H1 (cell line): ENCODE data around the gene C20orf202. TPM values are rescaled to one million over a fixed set of nuclear protein-coding genes. Genes with fewer than 3 reads are reported as not detected.

Experiments
- CTCF ChIA-PET: fragments of 300-600 bp; sonication (Branson Sonifier 250); formaldehyde crosslinking; loops from one replicate; lab custom pipeline; 2021; ENCODE audit not compliant: partially characterized antibody; lab: Charles Lee
- POLR2A ChIA-PET: fragments of 300-600 bp; sonication (Branson Sonifier 250); formaldehyde crosslinking; loops from one replicate; lab custom pipeline; 2021; ENCODE audit warnings: inconsistent platforms; ENCODE audit not compliant: partially characterized antibody; lab: Charles Lee
- DNase-seq, 2 experiments: peaks; one replicate each; pipeline versions ENCODE4 v3.0.0 to v3.0.0-alpha.2; 2010 to 2022; ENCODE audit warnings: low spot score in 2 of 2, low read depth in 1 of 2, mixed read lengths in 1 of 2
- FAIRE-seq: peaks from 2 replicates; lab custom pipeline; 2011; peaks lifted over from hg19 to GRCh38; lab: Jason Lieb, UNC
- H2AFZ ChIP-seq: 2 replicates; pipeline ENCODE4 v1.8.1; 2012; ENCODE audit warnings: low read length, inconsistent platforms
- H2AK5ac ChIP-seq: 2 replicates; pipeline ENCODE4 v1.6.1; 2013; ENCODE audit warnings: low read depth, low read length
- H2BK120ac ChIP-seq: replicated peaks from 2 replicates; pipeline ENCODE3; 2013; ENCODE audit warnings: low read depth, low read length, inconsistent platforms
- H2BK12ac ChIP-seq: 2 replicates; pipeline ENCODE4 v1.6.1; 2013; ENCODE audit warnings: low read depth, low read length
- H2BK15ac ChIP-seq: 2 replicates; pipeline ENCODE4 v1.6.1; 2013; ENCODE audit warnings: low read length
- H2BK20ac ChIP-seq: 2 replicates; pipeline ENCODE4 v1.6.1; 2013; ENCODE audit warnings: low read length
- H2BK5ac ChIP-seq: 2 replicates; pipeline ENCODE4 v1.6.1; 2013; ENCODE audit warnings: low read depth, low read length
- H3K14ac ChIP-seq: 2 replicates; pipeline ENCODE4 v1.6.1; 2013; ENCODE audit warnings: inconsistent platforms; ENCODE audit not compliant: insufficient read length
- H3K18ac ChIP-seq: 2 replicates; pipeline ENCODE4 v1.6.1; 2013; ENCODE audit warnings: low read length; ENCODE audit errors: extremely low read depth
- H3K23ac ChIP-seq: 2 replicates; pipeline ENCODE4 v1.6.1; 2013; ENCODE audit warnings: inconsistent platforms; ENCODE audit not compliant: insufficient read length
- H3K23me2 ChIP-seq: 2 replicates; pipeline ENCODE4 v1.6.1; 2013; ENCODE audit warnings: low read depth, low read length
- H3K27ac ChIP-seq: 2 replicates; pipeline ENCODE4 v1.6.1; 2011; ENCODE audit warnings: low read depth, low read length, inconsistent platforms
- H3K27me3 ChIP-seq, 4 experiments: replicated peaks in 1 of 4; 1 replicate in 1 of 4; 2 replicates in 3 of 4; pipeline versions ENCODE4 v1.6.1 to v1.8.1; 2011 to 2013; ENCODE audit warnings: low read length in 3 of 4, mild to moderate bottlenecking in 3 of 4, inconsistent platforms in 2 of 4, mixed read lengths in 2 of 4, moderate library complexity in 1 of 4; ENCODE audit not compliant: control insufficient read depth in 3 of 4, insufficient read depth in 3 of 4; ENCODE audit errors: extremely low read depth in 1 of 4
- H3K36me3 ChIP-seq, 4 experiments: 2 replicates each; pipeline versions ENCODE4 v1.6.1 to v1.8.1; 2011 to 2013; ENCODE audit warnings: mild to moderate bottlenecking in 4 of 4, low read length in 3 of 4, moderate library complexity in 2 of 4, control low read depth in 1 of 4, inconsistent platforms in 1 of 4; ENCODE audit not compliant: insufficient read depth in 4 of 4, control insufficient read depth in 2 of 4
- H3K4ac ChIP-seq: replicated peaks from 2 replicates; pipeline ENCODE3; 2013; ENCODE audit warnings: low read length, low read depth, mixed read lengths, inconsistent platforms; ENCODE audit not compliant: insufficient read length
- H3K4me1 ChIP-seq, 4 experiments: replicated peaks in 1 of 4; 1 replicate in 1 of 4; 2 replicates in 3 of 4; pipeline versions ENCODE4 v1.6.1 to v1.8.1; 2011 to 2013; ENCODE audit warnings: low read length in 3 of 4, inconsistent platforms in 2 of 4, mixed read lengths in 1 of 4; ENCODE audit not compliant: insufficient read depth in 4 of 4, control insufficient read depth in 3 of 4
- H3K4me2 ChIP-seq, 2 experiments: 2 replicates each; pipeline versions ENCODE4 v1.6.1 to v1.8.1; 2011 to 2013; ENCODE audit warnings: low read depth in 2 of 2, low read length in 2 of 2, control low read depth in 1 of 2, inconsistent platforms in 1 of 2, mild to moderate bottlenecking in 1 of 2; ENCODE audit not compliant: insufficient read depth in 1 of 2
- H3K4me3 ChIP-seq, 4 experiments: fragments of 200-600, 300-600 bp in 1 of 4; sonication (generic), shearing (Covaris generic), sonication (Bioruptor Twin) in 1 of 4; 2 replicates each; pipeline versions ENCODE4 v1.5.1 to v1.8.1; 2011 to 2016; ENCODE audit warnings: low read length in 4 of 4, low read depth in 3 of 4, control low read depth in 2 of 4, inconsistent platforms in 2 of 4, mild to moderate bottlenecking in 2 of 4, mixed read lengths in 1 of 4, moderate library complexity in 1 of 4; ENCODE audit not compliant: insufficient read depth in 2 of 4; ENCODE audit errors: extremely low read depth in 1 of 4
- H3K56ac ChIP-seq: replicated peaks from 2 replicates; pipeline ENCODE3; 2013; ENCODE audit warnings: low read depth, mild to moderate bottlenecking, mixed read lengths, low read length, inconsistent platforms; ENCODE audit not compliant: insufficient read length
- H3K79me1 ChIP-seq: 2 replicates; pipeline ENCODE4 v1.6.1; 2013; ENCODE audit warnings: low read depth, low read length, control low read depth
- H3K79me2 ChIP-seq, 2 experiments: 2 replicates each; pipeline versions ENCODE4 v1.6.1 to v1.8.1; 2012 to 2013; ENCODE audit warnings: low read length in 2 of 2, mild to moderate bottlenecking in 2 of 2, inconsistent platforms in 1 of 2; ENCODE audit not compliant: insufficient read depth in 2 of 2, control insufficient read depth in 1 of 2
- H3K9ac ChIP-seq, 4 experiments: replicated peaks in 1 of 4; 1 replicate in 1 of 4; 2 replicates in 3 of 4; pipeline versions ENCODE4 v1.6.1 to v1.8.1; 2011 to 2013; ENCODE audit warnings: low read depth in 3 of 4, low read length in 3 of 4, control low read depth in 2 of 4, mild to moderate bottlenecking in 2 of 4, moderate library complexity in 2 of 4, inconsistent platforms in 1 of 4; ENCODE audit errors: extremely low read depth in 1 of 4
- H3K9me3 ChIP-seq, 2 experiments: 2 replicates each; pipeline versions ENCODE4 v1.6.1 to v1.8.1; 2012 to 2013; ENCODE audit warnings: mild to moderate bottlenecking in 2 of 2, moderate library complexity in 2 of 2, control low read depth in 1 of 2, inconsistent platforms in 1 of 2, low read depth in 1 of 2, low read length in 1 of 2, mixed read lengths in 1 of 2; ENCODE audit not compliant: insufficient read depth in 2 of 2
- H4K20me1 ChIP-seq, 2 experiments: replicated peaks in 1 of 2; 2 replicates each; pipeline versions ENCODE3 to v1.8.1; 2011 to 2013; ENCODE audit warnings: inconsistent platforms in 2 of 2, low read length in 2 of 2, mild to moderate bottlenecking in 1 of 2; ENCODE audit not compliant: insufficient read depth in 2 of 2, control insufficient read depth in 1 of 2
- H4K5ac ChIP-seq: 2 replicates; pipeline ENCODE4 v1.6.1; 2013; ENCODE audit warnings: low read length, low read depth, mixed read lengths, inconsistent platforms; ENCODE audit not compliant: insufficient read length
- H4K8ac ChIP-seq: 2 replicates; pipeline ENCODE4 v1.8.0; 2013; ENCODE audit warnings: mild to moderate bottlenecking, moderate library complexity, low read length, inconsistent platforms; ENCODE audit not compliant: insufficient read depth; ENCODE audit errors: extremely low read depth
- H4K91ac ChIP-seq: replicated peaks from 2 replicates; pipeline ENCODE3; 2013; ENCODE audit warnings: low read length, mixed read lengths, inconsistent platforms; ENCODE audit not compliant: insufficient read length
- BRCA1 ChIP-seq: IDR thresholded peaks from 2 replicates; pipeline ENCODE4 v1.6.1; 2012; ENCODE audit warnings: low read depth, low read length, improper control_type of control experiment
- CBX5 ChIP-seq: fragments of 300-800, 300-1000 bp; sonication (generic); IDR thresholded peaks from 2 replicates; pipeline ENCODE4 v1.7.1; 2016; ENCODE audit warnings: antibody characterized with exemption, low read length, low read depth
- CTBP2 ChIP-seq: IDR thresholded peaks from 2 replicates; pipeline ENCODE4 v1.7.0; 2011; ENCODE audit warnings: borderline replicate concordance, mild to moderate bottlenecking, moderate library complexity, mixed read lengths, low read length; ENCODE audit not compliant: insufficient read depth, insufficient read length
- EP300 ChIP-seq, 2 experiments: IDR thresholded peaks; 1 replicate in 1 of 2; 2 replicates in 1 of 2; pipeline ENCODE4 v1.6.1; 2011 to 2012; ENCODE audit warnings: low read depth in 2 of 2, low read length in 2 of 2, mild to moderate bottlenecking in 2 of 2, borderline replicate concordance in 1 of 2, inconsistent platforms in 1 of 2, moderate library complexity in 1 of 2
- EZH2 ChIP-seq: fragments of 200-600 bp; sonication (generic); IDR thresholded peaks from 2 replicates; pipeline ENCODE4 v1.7.1; 2012; ENCODE audit warnings: low read depth, mild to moderate bottlenecking, moderate library complexity, low read length, inconsistent platforms; ENCODE audit not compliant: severe bottlenecking
- HDAC2 ChIP-seq, 2 experiments: fragments of 300-600 bp in 1 of 2; sonication (generic) in 1 of 2; IDR thresholded peaks; 2 replicates each; pipeline ENCODE4 v1.6.1; 2011 to 2012; ENCODE audit warnings: low read depth in 2 of 2, low read length in 2 of 2, mild to moderate bottlenecking in 2 of 2, moderate library complexity in 2 of 2, borderline replicate concordance in 1 of 2, inconsistent platforms in 1 of 2
- KDM4A ChIP-seq: IDR thresholded peaks from one replicate; pipeline ENCODE4 v1.7.1; 2012; ENCODE audit warnings: low read depth, mild to moderate bottlenecking, moderate library complexity, low read length, inconsistent platforms; ENCODE audit not compliant: severe bottlenecking
- RAD21 ChIP-seq, 2 experiments: IDR thresholded peaks in 1 of 2; conservative IDR thresholded peaks in 1 of 2; 2 replicates each; pipeline ENCODE4 v1.6.1; 2011; ENCODE audit warnings: low read depth in 2 of 2, low read length in 2 of 2, improper control_type of control experiment in 1 of 2, inconsistent platforms in 1 of 2, mild to moderate bottlenecking in 1 of 2, moderate library complexity in 1 of 2
- RBBP5 ChIP-seq: IDR thresholded peaks from 2 replicates; pipeline ENCODE4 v1.7.1; 2012; ENCODE audit warnings: low read depth, mild to moderate bottlenecking, inconsistent platforms, low read length, moderate library complexity, borderline replicate concordance
- RXRA ChIP-seq: IDR thresholded peaks from 2 replicates; pipeline ENCODE4 v1.6.1; 2011; ENCODE audit warnings: low read depth, mild to moderate bottlenecking, low read length, moderate library complexity; ENCODE audit not compliant: insufficient read depth
- TEAD4 ChIP-seq: IDR thresholded peaks from 2 replicates; pipeline ENCODE4 v1.6.1; 2012; ENCODE audit warnings: low read depth, low read length, inconsistent platforms, mixed read lengths
- YY1 ChIP-seq: IDR thresholded peaks from 2 replicates; pipeline ENCODE4 v1.6.1; 2011; ENCODE audit warnings: low read depth, mild to moderate bottlenecking, low read length
- WGBS, 2 experiments: shearing (Covaris generic) in 1 of 2; methylation state at CpG; one replicate each; pipeline versions ENCODE4 v1.1.6 to v1.1.7; 2013 to 2015; ENCODE audit warnings: low lambda C conversion rate in 2 of 2, mixed read lengths in 2 of 2, inconsistent platforms in 1 of 2, low coverage in 1 of 2, missing lambda C conversion rate in 1 of 2; ENCODE audit not compliant: insufficient replicate concordance in 2 of 2, insufficient coverage in 1 of 2, insufficient read length in 1 of 2; ENCODE audit errors: extremely low coverage in 1 of 2, missing lambda C conversion rate in 1 of 2; 5-methylcytosine and 5-hydroxymethylcytosine counted together
- polyA plus RNA-seq, 7 experiments: library from polyadenylated mRNA; depleted of rRNA in 3 of 7; stranded (reverse) in 5 of 7; unstranded in 2 of 7; fragments of >200 nt in 5 of 7; fragments of 200-250 nt in 2 of 7; gene quantifications; 1 replicate in 5 of 7; 2 replicates in 1 of 7; 4 replicates in 1 of 7; pipeline versions ENCODE4 v1.2.1 to v1.2.3, GENCODE V29; 2011 to 2013; ENCODE audit warnings: missing spikeins in 2 of 7, mixed read lengths in 2 of 7
- total RNA-seq: library from RNA; stranded (reverse); fragmentation: NEBNext Ultra II Directional; extraction: Animal tissue kit (Norgen Biotek cat#: 25700); gene quantifications from 2 replicates; pipeline ENCODE4 v1.2.1, GENCODE V29; 2021

The C20orf202 gene
- total and polyA plus RNA-seq, 2 of the 8 experiments (the other 6 are each of a cell fraction or from before 2014, with no cell fraction given), result 0.12 TPM; not detected in 1

DNA sequence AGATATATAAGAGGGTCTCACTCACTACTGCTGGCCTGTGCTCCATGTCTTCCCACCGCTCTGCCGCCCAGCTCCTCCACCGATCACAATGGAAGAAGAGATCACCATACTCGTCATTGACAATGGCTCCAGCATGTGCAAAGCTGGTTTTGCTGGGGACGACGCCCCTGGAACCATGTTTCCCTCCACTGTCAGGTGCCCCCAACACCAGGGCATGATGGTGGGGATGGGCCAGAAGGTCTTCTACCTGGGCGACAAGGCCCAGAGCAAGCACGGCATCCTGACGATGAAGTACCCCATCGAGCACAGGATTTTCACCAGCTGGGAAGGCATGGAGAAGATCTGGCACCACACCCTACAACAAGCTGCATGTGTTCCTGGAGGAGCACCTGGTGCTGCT is 42.8 kb upstream of the C20orf202 start:
- H3K4me2 ChIP-seq, result no peak overlapping the region
- H2BK120ac ChIP-seq, result no peak overlapping the region
- no peak overlapping the region for H4K5ac ChIP-seq
- no peaks in the 10 kb centered on the region for H3K23me2 ChIP-seq
- no peak overlapping the region for H3K4ac ChIP-seq
- no peak overlapping the region for H4K8ac ChIP-seq
- H3K4me1 ChIP-seq, result no peaks in the 10 kb centered on the region
- no peak overlapping the region for H2AFZ ChIP-seq
- H3K9ac ChIP-seq, result no peak overlapping the region; a peak in 1 of 7 replicates
- H2BK15ac ChIP-seq, result no peak overlapping the region
- no peak overlapping the region for H2BK20ac ChIP-seq
- FAIRE-seq, result no peak
- H3K27me3 ChIP-seq, result no peaks in the 10 kb centered on the region
- H3K27ac ChIP-seq, result no peak overlapping the region
- POLR2A ChIA-PET, result interaction anchor here (1.2 to 1.8 kb wide), 2 partner anchors 11 to 32 kb away, joined by 4 to 6 read pairs; no protein-coding TSS in a partner anchor
- H3K23ac ChIP-seq, result no peak overlapping the region
- no peak overlapping the region for H3K18ac ChIP-seq
- H2BK12ac ChIP-seq, result no peak overlapping the region
- WGBS, 2 experiments, result 96% methylated on average over 9 of the region's 10 CpGs; no CpG with 5 or more reads in 1 of the 2 experiments
- H2AK5ac ChIP-seq, result no peak overlapping the region
- CTCF ChIA-PET, result interaction anchor here (0.6 to 2.0 kb wide), 4 partner anchors 9 to 52 kb away, joined by 3 to 7 read pairs (median 3); no protein-coding TSS in a partner anchor
- peaks cover 9 to 34% (median 24%) of the 10 kb centered on the region in 4 experiments; a peak in 7 of 8 replicates for H3K36me3 ChIP-seq
- H3K9me3 ChIP-seq, result no peaks in the 10 kb centered on the region
- H3K79me2 ChIP-seq, result no peaks in the 10 kb centered on the region
- H3K14ac ChIP-seq, result no peak overlapping the region
- no peak overlapping the region for H4K91ac ChIP-seq
- DNase-seq, result no peak
- no peak overlapping the region for H3K4me3 ChIP-seq
- H2BK5ac ChIP-seq, result no peak overlapping the region
- H3K79me1 ChIP-seq, result no peaks in the 10 kb centered on the region; the same call in 1 of the 2 replicates
- no peak overlapping the region for H3K56ac ChIP-seq
- H4K20me1 ChIP-seq, result peaks cover 0 to 12% of the 10 kb centered on the region in 2 experiments
- TF ChIP-seq EP300 (IDR thresholded peaks at IDR 0.05; ENCODE audit: borderline replicate concordance in 1 of 2, low read depth in 2 of 2, low read length in 2 of 2) (no peak), TEAD4 (no peak), YY1 (no peak), KDM4A (no peak), HDAC2 (IDR thresholded peaks at IDR 0.05; ENCODE audit: borderline replicate concordance in 1 of 2, low read depth in 2 of 2, low read length in 2 of 2) (no peak), RAD21 (IDR thresholded peaks at IDR 0.05 in 1 of 2, conservative IDR thresholded peaks at IDR 0.05 in 1 of 2; ENCODE audit: low read depth in 2 of 2, low read length in 2 of 2) (no peak), RBBP5 (no peak), RXRA (no peak), CTBP2 (no peak), CBX5 (no peak), BRCA1 (no peak), EZH2 (no peak)
